Progenitor cell of endocrine pancreas (in vitro differentiated cells): ENCODE measurements around the gene PPP1R1A. TPM values are rescaled to one million over a fixed set of nuclear protein-coding genes. Genes with fewer than 3 reads are reported as not detected.
A peak's percentile ranks its signal among the peaks of the same experiment; 100 is the strongest.

Source experiments
- DNase-seq: peaks from one replicate; pipeline ENCODE4 v3.0.0; 2021; ENCODE audit warnings: low spot score; ENCODE audit not compliant: unreplicated experiment
- H3K27ac Mint-ChIP-seq: 2 replicates; pipeline ENCODE4 v1.8.0; 2021; ENCODE audit warnings: mild to moderate bottlenecking, moderate library complexity, mixed read lengths
- H3K27me3 Mint-ChIP-seq: 2 replicates; pipeline ENCODE4 v1.8.0; 2021; ENCODE audit warnings: mixed read lengths
- H3K36me3 Mint-ChIP-seq: 2 replicates; pipeline ENCODE4 v1.8.0; 2022; ENCODE audit warnings: mixed read lengths; ENCODE audit not compliant: insufficient read depth
- H3K4me1 Mint-ChIP-seq: 2 replicates; pipeline ENCODE4 v1.8.0; 2021; ENCODE audit warnings: low read depth, mixed read lengths
- H3K4me3 Mint-ChIP-seq: 2 replicates; pipeline ENCODE4 v1.8.0; 2021; ENCODE audit warnings: low read depth, mild to moderate bottlenecking, moderate library complexity, mixed read lengths
- H3K9me3 Mint-ChIP-seq: 2 replicates; pipeline ENCODE4 v1.8.0; 2021; ENCODE audit warnings: low read depth, mixed read lengths
- total RNA-seq: library from RNA; stranded (reverse); gene quantifications from 2 replicates; pipeline ENCODE4 v1.2.1, GENCODE V29; 2021
- TF ChIP-seq, protein P1 (sequence below): fragments of 200-600 bp; sonication (generic); IDR thresholded peaks from one replicate; pipeline ENCODE4 v1.5.0; 2021; ENCODE audit warnings: antibody characterized with exemption, mild to moderate bottlenecking; ENCODE audit not compliant: unreplicated experiment

PPP1R1A gene
- total RNA-seq, 1 donor from 2014 or later: 22.1 TPM

- Mint-ChIP-seq H3K27me3 (peaks cover 38% of the 10 kb centered on the region), H3K9me3 (no peaks in the 10 kb centered on the region), H3K36me3 (no peaks in the 10 kb centered on the region), H3K27ac (peak overlapping the region; percentile 29), H3K4me1 (peaks cover 13% of the 10 kb centered on the region), H3K4me3 (no peak overlapping the region)
- TF ChIP-seq, protein P1, sequence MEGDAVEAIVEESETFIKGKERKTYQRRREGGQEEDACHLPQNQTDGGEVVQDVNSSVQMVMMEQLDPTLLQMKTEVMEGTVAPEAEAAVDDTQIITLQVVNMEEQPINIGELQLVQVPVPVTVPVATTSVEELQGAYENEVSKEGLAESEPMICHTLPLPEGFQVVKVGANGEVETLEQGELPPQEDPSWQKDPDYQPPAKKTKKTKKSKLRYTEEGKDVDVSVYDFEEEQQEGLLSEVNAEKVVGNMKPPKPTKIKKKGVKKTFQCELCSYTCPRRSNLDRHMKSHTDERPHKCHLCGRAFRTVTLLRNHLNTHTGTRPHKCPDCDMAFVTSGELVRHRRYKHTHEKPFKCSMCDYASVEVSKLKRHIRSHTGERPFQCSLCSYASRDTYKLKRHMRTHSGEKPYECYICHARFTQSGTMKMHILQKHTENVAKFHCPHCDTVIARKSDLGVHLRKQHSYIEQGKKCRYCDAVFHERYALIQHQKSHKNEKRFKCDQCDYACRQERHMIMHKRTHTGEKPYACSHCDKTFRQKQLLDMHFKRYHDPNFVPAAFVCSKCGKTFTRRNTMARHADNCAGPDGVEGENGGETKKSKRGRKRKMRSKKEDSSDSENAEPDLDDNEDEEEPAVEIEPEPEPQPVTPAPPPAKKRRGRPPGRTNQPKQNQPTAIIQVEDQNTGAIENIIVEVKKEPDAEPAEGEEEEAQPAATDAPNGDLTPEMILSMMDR: no peak
- DNase-seq: no peak
Measured at GRCh38 chr12:54565986-54566544, 22.4 kb downstream of the PPP1R1A start.

GRCh38 chr12:54565310-54565985 is 23.0 kb downstream of the PPP1R1A start:
- DNase-seq: no peak
- H3K4me3 Mint-ChIP-seq: no peak overlapping the region
- peak overlapping the region; percentile 29 for H3K27ac Mint-ChIP-seq
- TF ChIP-seq, protein P1: no peak
- H3K9me3 Mint-ChIP-seq: no peaks in the 10 kb centered on the region
- peaks cover 13% of the 10 kb centered on the region for H3K4me1 Mint-ChIP-seq
- H3K36me3 Mint-ChIP-seq: no peaks in the 10 kb centered on the region
- H3K27me3 Mint-ChIP-seq: peaks cover 38% of the 10 kb centered on the region

GRCh38 chr12:54564768-54565167 is 23.7 kb downstream of the PPP1R1A start:
- TF ChIP-seq, protein P1: no peak
- no peaks in the 10 kb centered on the region for H3K9me3 Mint-ChIP-seq
- no peaks in the 10 kb centered on the region for H3K36me3 Mint-ChIP-seq
- H3K4me1 Mint-ChIP-seq: peaks cover 15% of the 10 kb centered on the region
- DNase-seq: no peak
- peaks cover 38% of the 10 kb centered on the region for H3K27me3 Mint-ChIP-seq
- H3K27ac Mint-ChIP-seq: no peak overlapping the region
- H3K4me3 Mint-ChIP-seq: no peak overlapping the region

GRCh38 chr12:54563787-54564186 is 24.7 kb downstream of the PPP1R1A start:
- peaks cover 15% of the 10 kb centered on the region for H3K4me1 Mint-ChIP-seq
- H3K9me3 Mint-ChIP-seq: no peaks in the 10 kb centered on the region
- H3K27ac Mint-ChIP-seq: no peak overlapping the region
- TF ChIP-seq, protein P1: no peak
- H3K4me3 Mint-ChIP-seq: no peak overlapping the region
- peaks cover 43% of the 10 kb centered on the region for H3K27me3 Mint-ChIP-seq
- H3K36me3 Mint-ChIP-seq: no peaks in the 10 kb centered on the region
- no peak for DNase-seq

- Mint-ChIP-seq H3K4me1 (peaks cover 15% of the 10 kb centered on the region), H3K9me3 (no peaks in the 10 kb centered on the region), H3K27ac (no peak overlapping the region), H3K27me3 (peaks cover 43% of the 10 kb centered on the region), H3K4me3 (no peak overlapping the region), H3K36me3 (no peaks in the 10 kb centered on the region)
- TF ChIP-seq, protein P1: no peak
- DNase-seq: no peak
Measured at GRCh38 chr12:54562750-54563356, 25.6 kb downstream of the PPP1R1A start.
